GM19025 (cell line): ENCODE measurements around the gene KCNAB1.
A peak's percentile ranks its signal among the peaks of the same experiment; 100 is the strongest.
"Not testable (repeated sequence)": the region's sequence is repeated elsewhere in the genome, so short reads cannot be mapped to it uniquely, and the experiment has no call there.

Experiments used
- ATAC-seq: cut with Tn5 transposase; IDR thresholded peaks from one replicate; pipeline ENCODE4 v1.9.1; 2021; ENCODE audit warnings: mild to moderate bottlenecking, low read depth, moderate library complexity; ENCODE audit not compliant: unreplicated experiment

KCNAB1 gene

GRCh38 chr3:156551261-156551660 is 430.9 kb downstream of the KCNAB1 start:
- no peak for ATAC-seq

GRCh38 chr3:156551746-156552145 is 431.4 kb downstream of the KCNAB1 start:
- no peak for ATAC-seq

- ATAC-seq, result no peak
Observed at GRCh38 chr3:156552973-156553372, 432.6 kb downstream of the KCNAB1 start.

GRCh38 chr3:156553705-156554356 is 433.5 kb downstream of the KCNAB1 start:
- ATAC-seq, result no peak

GRCh38 chr3:156554515-156554841 is 434.1 kb downstream of the KCNAB1 start:
- ATAC-seq, result no peak

GRCh38 chr3:156554842-156555687 is 434.7 kb downstream of the KCNAB1 start, which contains the start of gene SSR3:
SSR3 (minus strand) TSS chr3:156555117; CDS start chr3:156555089, 28 bp downstream.
- ATAC-seq, result peak; percentile 99

GRCh38 chr3:156558389-156558788 is 438.0 kb downstream of the KCNAB1 start:
- ATAC-seq, result no peak

- ATAC-seq, result no peak
Observed at GRCh38 chr3:156559321-156559720, 438.9 kb downstream of the KCNAB1 start.

- no peak for ATAC-seq
Observed at GRCh38 chr3:156561533-156561932, 441.2 kb downstream of the KCNAB1 start.

GRCh38 chr3:156562486-156562885 is 442.1 kb downstream of the KCNAB1 start:
- not testable (repeated sequence) for ATAC-seq

GRCh38 chr3:156563900-156564682 is 443.7 kb downstream of the KCNAB1 start:
- ATAC-seq, result no peak

GRCh38 chr3:156569016-156569415 is 448.6 kb downstream of the KCNAB1 start:
- not testable (repeated sequence) for ATAC-seq

- ATAC-seq, result not testable (repeated sequence)
Observed at GRCh38 chr3:156569881-156570280, 449.5 kb downstream of the KCNAB1 start.

- ATAC-seq, result no peak
Observed at GRCh38 chr3:156575641-156576040, 455.3 kb downstream of the KCNAB1 start.

- no peak for ATAC-seq
Observed at GRCh38 chr3:156576051-156576450, 455.7 kb downstream of the KCNAB1 start.

GRCh38 chr3:156576651-156577348 is 456.4 kb downstream of the KCNAB1 start:
- no peak for ATAC-seq

GRCh38 chr3:156577736-156578135 is 457.4 kb downstream of the KCNAB1 start:
- no peak for ATAC-seq

- ATAC-seq, result no peak
Observed at GRCh38 chr3:156579427-156579851, 459.1 kb downstream of the KCNAB1 start.

GRCh38 chr3:156581033-156581432 is 460.7 kb downstream of the KCNAB1 start:
- no peak for ATAC-seq

GRCh38 chr3:156581954-156582353 is 461.6 kb downstream of the KCNAB1 start:
- ATAC-seq, result no peak
